Fibroblast of skin of right quadriceps (primary cell): ENCODE measurements around the gene IFT80.
"Not testable (repeated sequence)": the region's sequence is repeated elsewhere in the genome, so short reads cannot be mapped to it uniquely, and the experiment has no call there.

Source experiments
- DNase-seq: peaks from one replicate; pipeline ENCODE4 v3.0.0-alpha.2; 2013

IFT80 gene

GRCh38 chr3:160400030-160400701 is 1.1 kb upstream of the IFT80 start:
- DNase-seq, result peak; percentile 39

- no peak for DNase-seq
Observed at GRCh38 chr3:160398820-160399124, 253 bp downstream of the IFT80 start.

- peak; percentile 82 for DNase-seq
Observed at GRCh38 chr3:160395297-160395696, 3.7 kb downstream of the IFT80 start.

GRCh38 chr3:160394009-160394392 is 5.0 kb downstream of the IFT80 start:
- DNase-seq, result no peak

GRCh38 chr3:160393346-160394008 is 5.5 kb downstream of the IFT80 start:
- DNase-seq, result no peak

- no peak for DNase-seq
Observed at GRCh38 chr3:160392798-160393197, 6.2 kb downstream of the IFT80 start.

- DNase-seq, result no peak
Observed at GRCh38 chr3:160390565-160391138, 8.4 kb downstream of the IFT80 start.

GRCh38 chr3:160384639-160385318 is 14.2 kb downstream of the IFT80 start:
- DNase-seq, result no peak

- peak; percentile 24 for DNase-seq
Observed at GRCh38 chr3:160381470-160381869, 17.6 kb downstream of the IFT80 start.

GRCh38 chr3:160379628-160380214 is 19.3 kb downstream of the IFT80 start:
- no peak for DNase-seq

GRCh38 chr3:160378331-160379109 is 20.5 kb downstream of the IFT80 start:
- peak; percentile 15 for DNase-seq

- peak; percentile 48 for DNase-seq
Observed at GRCh38 chr3:160376681-160377080, 22.3 kb downstream of the IFT80 start.

- DNase-seq, result no peak
Observed at GRCh38 chr3:160374925-160375324, 24.1 kb downstream of the IFT80 start.

- DNase-seq, result no peak
Observed at GRCh38 chr3:160374472-160374871, 24.6 kb downstream of the IFT80 start.

- DNase-seq, result no peak
Observed at GRCh38 chr3:160373655-160374054, 25.4 kb downstream of the IFT80 start.

- DNase-seq, result peak; percentile 73
Observed at GRCh38 chr3:160372780-160373179, 26.2 kb downstream of the IFT80 start.

GRCh38 chr3:160370987-160371857 is 27.8 kb downstream of the IFT80 start:
- DNase-seq, result no peak

- no peak for DNase-seq
Observed at GRCh38 chr3:160369784-160370183, 29.2 kb downstream of the IFT80 start.

GRCh38 chr3:160368804-160369203 is 30.2 kb downstream of the IFT80 start:
- DNase-seq, result no peak

GRCh38 chr3:160365869-160366522 is 33.0 kb downstream of the IFT80 start:
- DNase-seq, result no peak

GRCh38 chr3:160362896-160363295 is 36.1 kb downstream of the IFT80 start:
- not testable (repeated sequence) for DNase-seq
